Neuron (in vitro differentiated cells): Measurements from ENCODE around the gene AVL9.
"Not testable (repeated sequence)": the region's sequence is repeated elsewhere in the genome, so short reads cannot be mapped to it uniquely, and the experiment has no call there.

Experiments used
- H2AFZ ChIP-seq: one replicate; pipeline ENCODE4 v1.6.1; 2013; ENCODE audit warnings: low read depth, mild to moderate bottlenecking, inconsistent platforms, low read length, moderate library complexity
- H3K27me3 ChIP-seq: one replicate; pipeline ENCODE4 v1.6.1; 2013; ENCODE audit warnings: low read length; ENCODE audit not compliant: insufficient read depth
- H3K36me3 ChIP-seq: one replicate; pipeline ENCODE4 v1.6.1; 2013; ENCODE audit warnings: low read length; ENCODE audit not compliant: insufficient read depth
- H3K4me1 ChIP-seq: one replicate; pipeline ENCODE4 v1.6.1; 2013; ENCODE audit warnings: low read length; ENCODE audit not compliant: insufficient read depth
- H3K4me3 ChIP-seq: 2 replicates; pipeline ENCODE4 v1.5.1; 2013; ENCODE audit warnings: mild to moderate bottlenecking, low read length, moderate library complexity
- H3K9me3 ChIP-seq: one replicate; pipeline ENCODE4 v1.6.1; 2013; ENCODE audit warnings: low read length

The AVL9 gene

GRCh38 chr7:32619416-32619815, 124.1 kb downstream of the AVL9 start:
- not testable (repeated sequence) for H3K9me3 ChIP-seq, H3K4me1 ChIP-seq, H3K36me3 ChIP-seq, H3K27me3 ChIP-seq, H3K4me3 ChIP-seq, H2AFZ ChIP-seq

GRCh38 chr7:32631021-32631420, 135.7 kb downstream of the AVL9 start:
- Histone ChIP-seq H2AFZ (no peak overlapping the region), H3K4me1 (no peaks in the 10 kb centered on the region), H3K36me3 (no peaks in the 10 kb centered on the region), H3K4me3 (no peak overlapping the region), H3K9me3 (no peaks in the 10 kb centered on the region), H3K27me3 (no peaks in the 10 kb centered on the region)

- not testable (repeated sequence) for H3K4me1 ChIP-seq, H3K36me3 ChIP-seq, H3K9me3 ChIP-seq, H2AFZ ChIP-seq, H3K27me3 ChIP-seq, H3K4me3 ChIP-seq
Observed at GRCh38 chr7:32631590-32632497, 136.6 kb downstream of the AVL9 start.

- H3K36me3 ChIP-seq, H3K4me1 ChIP-seq, H2AFZ ChIP-seq, H3K27me3 ChIP-seq, H3K4me3 ChIP-seq, H3K9me3 ChIP-seq: not testable (repeated sequence)
Observed at GRCh38 chr7:32633446-32633845, 138.2 kb downstream of the AVL9 start.

- not testable (repeated sequence) for H3K36me3 ChIP-seq, H3K9me3 ChIP-seq, H3K27me3 ChIP-seq, H2AFZ ChIP-seq, H3K4me3 ChIP-seq, H3K4me1 ChIP-seq
Observed at GRCh38 chr7:32634798-32635393, 139.6 kb downstream of the AVL9 start.

GRCh38 chr7:32636725-32637462, 141.6 kb downstream of the AVL9 start:
- H3K4me1 ChIP-seq, H3K4me3 ChIP-seq, H3K27me3 ChIP-seq, H3K9me3 ChIP-seq, H2AFZ ChIP-seq, H3K36me3 ChIP-seq: not testable (repeated sequence)

GRCh38 chr7:32637611-32638010, 142.3 kb downstream of the AVL9 start:
- H2AFZ ChIP-seq, H3K4me3 ChIP-seq, H3K27me3 ChIP-seq, H3K4me1 ChIP-seq, H3K9me3 ChIP-seq, H3K36me3 ChIP-seq: not testable (repeated sequence)
